ENCODE results near the gene SLC16A9.

DNA sequence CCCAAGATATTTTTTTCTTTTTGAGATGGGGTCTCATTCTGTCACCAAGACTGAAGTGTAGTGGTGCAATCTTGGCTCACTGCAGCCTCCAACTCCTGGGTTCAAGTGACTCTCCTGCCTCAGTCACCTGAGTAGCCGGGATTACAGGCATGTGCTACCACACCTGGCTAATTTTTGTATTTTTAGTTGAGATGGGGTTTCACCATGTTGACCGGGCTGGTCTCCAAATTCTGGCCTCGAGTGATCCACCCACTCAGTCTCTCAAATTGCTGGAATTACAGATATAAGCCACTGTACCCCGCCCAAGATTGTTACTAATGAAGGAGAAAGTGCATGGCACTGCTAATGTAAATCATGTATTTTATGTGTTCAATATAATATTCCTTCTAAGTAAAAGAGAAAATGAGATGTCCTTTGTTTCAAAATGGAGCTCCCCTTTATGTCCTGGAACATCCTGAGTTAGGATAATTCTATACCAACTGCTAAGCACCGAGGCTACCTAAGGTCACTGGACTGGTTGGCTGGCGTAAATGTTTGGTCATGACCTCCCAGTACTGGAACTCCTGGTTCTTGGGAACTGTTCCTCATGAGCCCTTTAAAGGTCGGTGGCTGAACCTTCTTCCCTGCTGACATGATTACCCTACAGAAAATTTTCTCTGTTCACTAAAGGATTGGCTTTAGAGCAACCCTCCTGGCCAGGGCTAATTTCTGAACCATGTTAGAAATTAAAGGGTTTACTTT lies 59.9 kb downstream of the SLC16A9 start:
- TF ChIP-seq SMC3 (IDR thresholded peaks at IDR 0.05; ENCODE audit: low read depth, low read length) = no peak
- TF ChIP-seq, protein P1, sequence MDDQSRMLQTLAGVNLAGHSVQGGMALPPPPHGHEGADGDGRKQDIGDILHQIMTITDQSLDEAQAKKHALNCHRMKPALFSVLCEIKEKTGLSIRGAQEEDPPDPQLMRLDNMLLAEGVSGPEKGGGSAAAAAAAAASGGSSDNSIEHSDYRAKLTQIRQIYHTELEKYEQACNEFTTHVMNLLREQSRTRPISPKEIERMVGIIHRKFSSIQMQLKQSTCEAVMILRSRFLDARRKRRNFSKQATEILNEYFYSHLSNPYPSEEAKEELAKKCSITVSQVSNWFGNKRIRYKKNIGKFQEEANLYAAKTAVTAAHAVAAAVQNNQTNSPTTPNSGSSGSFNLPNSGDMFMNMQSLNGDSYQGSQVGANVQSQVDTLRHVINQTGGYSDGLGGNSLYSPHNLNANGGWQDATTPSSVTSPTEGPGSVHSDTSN (IDR thresholded peaks at IDR 0.05) = no peak
- no peak for TF ChIP-seq ELF1 (IDR thresholded peaks at IDR 0.05)
- no peak for TF ChIP-seq TEAD4 (IDR thresholded peaks at IDR 0.05; ENCODE audit: borderline replicate concordance, insufficient read depth)
- no peak for TF ChIP-seq YY1 (IDR thresholded peaks at IDR 0.05; ENCODE audit: low read depth)
- TF ChIP-seq CTCF (IDR thresholded peaks at IDR 0.05) = no peak
- no peak for TF ChIP-seq EP300 (IDR thresholded peaks at IDR 0.05; ENCODE audit: borderline replicate concordance in 1 of 2, low read depth in 1 of 2, low read length in 1 of 2)
- TF ChIP-seq POLR2AphosphoS5 (IDR thresholded peaks at IDR 0.05; ENCODE audit: low read depth, low read length) = no peak
- no peak for TF ChIP-seq GABPA (IDR thresholded peaks at IDR 0.05; ENCODE audit: low read depth)
- TF ChIP-seq MXI1 (IDR thresholded peaks at IDR 0.05; ENCODE audit: low read depth, low read length) = no peak
- TF ChIP-seq, protein P2, sequence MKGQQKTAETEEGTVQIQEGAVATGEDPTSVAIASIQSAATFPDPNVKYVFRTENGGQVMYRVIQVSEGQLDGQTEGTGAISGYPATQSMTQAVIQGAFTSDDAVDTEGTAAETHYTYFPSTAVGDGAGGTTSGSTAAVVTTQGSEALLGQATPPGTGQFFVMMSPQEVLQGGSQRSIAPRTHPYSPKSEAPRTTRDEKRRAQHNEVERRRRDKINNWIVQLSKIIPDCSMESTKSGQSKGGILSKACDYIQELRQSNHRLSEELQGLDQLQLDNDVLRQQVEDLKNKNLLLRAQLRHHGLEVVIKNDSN (IDR thresholded peaks at IDR 0.05; ENCODE audit: borderline replicate concordance, low read depth) = no peak
- TF ChIP-seq MEF2A (IDR thresholded peaks at IDR 0.05; ENCODE audit: borderline replicate concordance, low read depth) = no peak
- TF ChIP-seq SIN3A (IDR thresholded peaks at IDR 0.05; ENCODE audit: borderline replicate concordance, low read depth, low read length) = no peak
